ENCODE measurements around the gene ISYNA1. TPM values are rescaled to one million over a fixed set of nuclear protein-coding genes. Genes with fewer than 3 reads are reported as not detected.

Gene ISYNA1
- total RNA-seq, 1 donor from 2014 or later, result 6.3 TPM

- intact Hi-C loops (cut with micrococcal nuclease), result no loop called here
- Mint-ChIP-seq H3K4me1 (peaks cover 60% of the 10 kb centered on the region), H3K27me3 (no peaks in the 10 kb centered on the region), H3K27ac (peak overlapping the region; percentile 71), H3K9me3 (no peaks in the 10 kb centered on the region), H3K36me3 (ENCODE audit: low read depth) (peaks cover 12% of the 10 kb centered on the region), H3K4me3 (no peak overlapping the region)
- ChIA-PET CTCF (no interaction called here), POLR2A (no interaction called here)
- DNase-seq, result no peak
- ATAC-seq (ENCODE audit: low read depth), result no peak
- no peak for TF ChIP-seq CTCF (IDR thresholded peaks at IDR 0.05)
These were observed 39.3 kb upstream of the ISYNA1 start for GRCh38 chr19:18477042-18477779.

- no peaks in the 10 kb centered on the region for H3K27me3 Mint-ChIP-seq
- no peak overlapping the region for H3K27ac Mint-ChIP-seq
- no peaks in the 10 kb centered on the region for H3K9me3 Mint-ChIP-seq
- H3K4me1 Mint-ChIP-seq, result peaks cover 59% of the 10 kb centered on the region
- H3K4me3 Mint-ChIP-seq, result no peak overlapping the region
- ATAC-seq (ENCODE audit: low read depth), result no peak
- no peak for DNase-seq
- CTCF ChIA-PET, result no interaction called here
- POLR2A ChIA-PET, result no interaction called here
- intact Hi-C loops (cut with micrococcal nuclease), result no loop called here
- TF ChIP-seq CTCF (IDR thresholded peaks at IDR 0.05), result no peak
- peaks cover 18% of the 10 kb centered on the region for H3K36me3 Mint-ChIP-seq (ENCODE audit: low read depth)
These were observed 38.6 kb upstream of the ISYNA1 start for GRCh38 chr19:18476507-18477041.

DNA sequence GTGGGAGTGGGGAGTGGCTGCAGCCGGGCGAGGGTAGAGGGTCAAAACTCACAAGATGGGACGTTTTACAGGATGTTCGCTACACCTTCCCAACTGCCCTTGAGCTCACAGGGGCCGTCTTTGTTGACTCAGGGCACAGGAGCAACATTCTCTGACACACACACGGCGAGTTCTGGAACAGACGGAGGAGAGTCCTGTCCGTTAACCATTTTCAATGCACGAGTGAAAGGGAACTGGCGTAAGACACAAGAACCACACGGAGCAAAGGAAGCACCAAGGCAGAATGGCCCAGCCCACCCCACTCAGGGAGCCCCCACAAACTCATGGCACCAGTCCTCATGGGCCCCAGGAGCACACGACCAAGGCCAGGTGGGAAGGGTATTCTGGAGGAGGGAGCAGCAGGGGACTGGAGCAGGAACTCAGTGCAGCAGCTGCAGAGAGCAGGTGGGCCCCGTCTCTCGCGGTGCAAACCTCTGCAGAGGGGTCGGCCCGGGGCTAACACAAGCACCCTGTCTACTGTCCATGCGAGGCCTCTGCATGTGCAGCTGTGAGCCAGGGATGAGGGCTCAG, 37.9 kb upstream of the ISYNA1 start:
- ChIA-PET CTCF (no interaction called here), POLR2A (no interaction called here)
- Mint-ChIP-seq H3K27me3 (no peaks in the 10 kb centered on the region), H3K27ac (no peak overlapping the region), H3K4me1 (peaks cover 52% of the 10 kb centered on the region), H3K4me3 (no peak overlapping the region), H3K36me3 (ENCODE audit: low read depth) (peaks cover 25% of the 10 kb centered on the region), H3K9me3 (no peaks in the 10 kb centered on the region)
- DNase-seq, result no peak
- ATAC-seq (ENCODE audit: low read depth), result no peak
- intact Hi-C loops (cut with micrococcal nuclease), result no loop called here
- no peak for TF ChIP-seq CTCF (IDR thresholded peaks at IDR 0.05)

DNA sequence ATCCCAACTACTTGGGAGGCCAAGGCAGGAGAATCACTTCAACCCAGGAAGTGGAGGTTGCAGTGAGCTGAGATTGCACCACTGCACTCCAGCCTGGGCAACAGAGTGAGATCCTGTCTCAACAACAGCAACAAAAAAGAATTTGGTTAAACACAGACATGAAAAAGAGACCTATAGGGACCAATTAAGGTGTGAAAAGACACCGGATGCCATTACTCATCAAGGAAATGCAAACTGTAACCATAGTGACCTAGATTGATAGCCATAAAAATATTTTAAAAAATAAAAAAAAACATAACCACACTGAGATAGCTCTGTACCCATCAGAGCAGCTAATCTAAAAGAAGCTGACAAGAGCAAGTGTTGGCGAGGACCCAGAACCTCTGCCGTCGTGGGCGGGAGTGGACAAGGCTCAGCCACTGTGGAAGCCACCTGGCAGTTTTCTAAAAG, 37.1 kb upstream of the ISYNA1 start:
- POLR2A ChIA-PET, result no interaction called here
- H3K4me1 Mint-ChIP-seq, result peaks cover 45% of the 10 kb centered on the region
- no peak overlapping the region for H3K27ac Mint-ChIP-seq
- H3K27me3 Mint-ChIP-seq, result no peaks in the 10 kb centered on the region
- no peak for ATAC-seq (ENCODE audit: low read depth)
- H3K36me3 Mint-ChIP-seq (ENCODE audit: low read depth), result peaks cover 28% of the 10 kb centered on the region
- TF ChIP-seq CTCF (IDR thresholded peaks at IDR 0.05), result no peak
- H3K4me3 Mint-ChIP-seq, result no peak overlapping the region
- CTCF ChIA-PET, result no interaction called here
- no peaks in the 10 kb centered on the region for H3K9me3 Mint-ChIP-seq
- no peak for DNase-seq
- intact Hi-C loops (cut with micrococcal nuclease), result no loop called here

DNA sequence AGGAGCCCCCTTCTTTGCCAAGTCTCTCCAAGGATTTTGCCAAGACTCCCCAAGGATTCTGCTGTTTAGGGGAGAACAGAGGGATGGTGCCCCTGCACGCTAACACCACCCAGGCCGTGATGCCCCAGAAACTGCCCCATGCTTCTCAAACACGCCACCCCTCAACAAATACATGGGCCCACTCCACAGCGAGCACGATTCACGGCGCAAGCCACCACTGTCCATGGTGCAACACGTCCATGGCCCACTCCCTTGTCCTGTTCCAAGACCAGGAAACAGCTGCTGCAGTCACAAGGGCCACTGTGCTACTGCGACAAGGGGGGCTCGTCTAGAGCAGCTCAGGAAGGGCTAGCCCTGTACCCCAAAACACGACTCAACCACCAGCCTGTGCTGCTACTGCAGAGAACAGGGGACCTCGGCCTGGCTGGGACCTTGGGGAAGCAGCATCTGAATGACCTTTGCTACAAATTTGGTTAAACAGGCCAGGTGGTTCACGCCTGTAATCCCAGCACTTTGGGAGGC, 36.5 kb upstream of the ISYNA1 start:
- Mint-ChIP-seq H3K27ac (no peak overlapping the region), H3K4me1 (peaks cover 39% of the 10 kb centered on the region), H3K27me3 (no peaks in the 10 kb centered on the region), H3K36me3 (ENCODE audit: low read depth) (peaks cover 28% of the 10 kb centered on the region), H3K9me3 (no peaks in the 10 kb centered on the region), H3K4me3 (no peak overlapping the region)
- DNase-seq, result no peak
- ATAC-seq (ENCODE audit: low read depth), result no peak
- intact Hi-C loops (cut with micrococcal nuclease), result no loop called here
- no peak for TF ChIP-seq CTCF (IDR thresholded peaks at IDR 0.05)
- POLR2A ChIA-PET, result no interaction called here
- CTCF ChIA-PET, result interaction anchor here (1.0 to 2.1 kb wide), 2 partner anchors 46 to 114 kb away, joined by 4 to 5 read pairs; partner anchors contain the start of gene REX1BD

Data from activated B cell treated with CpG ODN at 0.5 μM for 24 hours (primary cell).